Mesothelial cell of epicardium (in vitro differentiated cells): ENCODE measurements around the gene SPTBN1. TPM values are rescaled to one million over a fixed set of nuclear protein-coding genes. Genes with fewer than 3 reads are reported as not detected.

Experiments
- DNase-seq, 2 experiments: peaks; one replicate each; pipeline ENCODE4 v3.0.0; 2021; ENCODE audit warnings: low spot score in 2 of 2; ENCODE audit not compliant: unreplicated experiment in 2 of 2
- H3K27ac Mint-ChIP-seq: 2 replicates; pipeline ENCODE4 v1.8.0; 2021; ENCODE audit warnings: mixed read lengths
- H3K27me3 Mint-ChIP-seq: 2 replicates; pipeline ENCODE4 v1.8.0; 2021; ENCODE audit warnings: low read depth, mixed read lengths
- H3K36me3 Mint-ChIP-seq: 2 replicates; pipeline ENCODE4 v1.8.0; 2021; ENCODE audit warnings: mixed read lengths
- H3K4me1 Mint-ChIP-seq: 2 replicates; pipeline ENCODE4 v1.8.0; 2021; ENCODE audit warnings: mixed read lengths
- H3K4me3 Mint-ChIP-seq: 2 replicates; pipeline ENCODE4 v1.8.0; 2021; ENCODE audit warnings: mild to moderate bottlenecking, moderate library complexity, mixed read lengths
- H3K9me3 Mint-ChIP-seq: 2 replicates; pipeline ENCODE4 v1.8.0; 2021; ENCODE audit warnings: mixed read lengths
- total RNA-seq: library from RNA; stranded (reverse); gene quantifications from 3 replicates; pipeline ENCODE4 v1.2.1, GENCODE V29; 2021
- TF ChIP-seq, protein P1 (sequence below): fragments of 200-600 bp; sonication (generic); IDR thresholded peaks from one replicate; pipeline ENCODE4 v1.5.0; 2021; ENCODE audit warnings: antibody characterized with exemption; ENCODE audit not compliant: unreplicated experiment

SPTBN1 gene
- total RNA-seq, 1 donor from 2014 or later = 281 TPM

DNA sequence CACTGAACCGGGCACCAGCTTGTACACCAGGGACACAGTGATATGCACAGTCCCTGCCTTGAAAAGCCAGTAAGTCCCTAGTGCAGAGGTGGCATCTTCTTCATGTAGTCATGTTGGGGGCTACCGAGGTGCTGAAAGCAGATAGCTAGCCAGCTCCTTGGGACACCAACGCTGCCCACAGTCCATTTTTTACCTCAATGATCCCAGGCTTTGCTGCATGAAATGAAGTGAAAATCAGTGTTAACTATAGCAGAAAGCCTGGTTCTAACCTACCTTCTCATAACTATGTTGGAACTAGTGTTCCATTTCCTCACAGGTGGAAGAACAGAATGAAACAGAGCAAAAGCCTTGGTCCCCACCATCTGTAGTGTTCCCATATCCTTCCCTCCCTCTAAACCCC lies 200.7 kb downstream of the SPTBN1 start:
- no peak for DNase-seq
- Mint-ChIP-seq H3K27me3 (no peaks in the 10 kb centered on the region), H3K36me3 (peaks cover 47% of the 10 kb centered on the region), H3K4me1 (peaks cover 3% of the 10 kb centered on the region), H3K27ac (no peak overlapping the region), H3K9me3 (no peaks in the 10 kb centered on the region), H3K4me3 (no peak overlapping the region)
- TF ChIP-seq, protein P1, sequence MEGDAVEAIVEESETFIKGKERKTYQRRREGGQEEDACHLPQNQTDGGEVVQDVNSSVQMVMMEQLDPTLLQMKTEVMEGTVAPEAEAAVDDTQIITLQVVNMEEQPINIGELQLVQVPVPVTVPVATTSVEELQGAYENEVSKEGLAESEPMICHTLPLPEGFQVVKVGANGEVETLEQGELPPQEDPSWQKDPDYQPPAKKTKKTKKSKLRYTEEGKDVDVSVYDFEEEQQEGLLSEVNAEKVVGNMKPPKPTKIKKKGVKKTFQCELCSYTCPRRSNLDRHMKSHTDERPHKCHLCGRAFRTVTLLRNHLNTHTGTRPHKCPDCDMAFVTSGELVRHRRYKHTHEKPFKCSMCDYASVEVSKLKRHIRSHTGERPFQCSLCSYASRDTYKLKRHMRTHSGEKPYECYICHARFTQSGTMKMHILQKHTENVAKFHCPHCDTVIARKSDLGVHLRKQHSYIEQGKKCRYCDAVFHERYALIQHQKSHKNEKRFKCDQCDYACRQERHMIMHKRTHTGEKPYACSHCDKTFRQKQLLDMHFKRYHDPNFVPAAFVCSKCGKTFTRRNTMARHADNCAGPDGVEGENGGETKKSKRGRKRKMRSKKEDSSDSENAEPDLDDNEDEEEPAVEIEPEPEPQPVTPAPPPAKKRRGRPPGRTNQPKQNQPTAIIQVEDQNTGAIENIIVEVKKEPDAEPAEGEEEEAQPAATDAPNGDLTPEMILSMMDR = no peak

DNA sequence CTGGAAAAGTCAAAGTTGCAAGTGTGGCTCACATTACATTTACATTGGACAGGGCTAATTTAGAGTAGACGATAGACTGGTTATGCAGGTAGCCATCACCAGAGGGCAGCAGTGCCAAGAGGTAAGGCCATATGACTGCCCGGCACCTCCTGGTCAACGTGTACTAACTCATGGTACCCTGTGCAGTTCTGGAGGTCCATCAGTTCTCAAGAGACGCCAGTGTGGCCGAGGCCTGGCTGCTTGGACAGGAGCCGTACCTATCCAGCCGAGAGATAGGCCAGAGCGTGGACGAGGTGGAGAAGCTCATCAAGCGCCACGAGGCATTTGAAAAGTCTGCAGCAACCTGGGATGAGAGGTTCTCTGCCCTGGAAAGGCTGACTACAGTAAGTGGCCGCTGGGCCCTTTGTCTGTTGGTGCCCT lies 201.5 kb downstream of the SPTBN1 start:
- Mint-ChIP-seq H3K27me3 (no peaks in the 10 kb centered on the region), H3K4me3 (no peak overlapping the region), H3K4me1 (peaks cover 3% of the 10 kb centered on the region), H3K27ac (peak overlapping the region; percentile 68), H3K9me3 (no peaks in the 10 kb centered on the region), H3K36me3 (peaks cover 50% of the 10 kb centered on the region)
- DNase-seq = no peak
- TF ChIP-seq, protein P1 = no peak

GRCh38 chr2:54658564-54659071 lies 202.5 kb downstream of the SPTBN1 start:
- Mint-ChIP-seq H3K9me3 (no peaks in the 10 kb centered on the region), H3K36me3 (peaks cover 52% of the 10 kb centered on the region), H3K27ac (peak overlapping the region; percentile 28), H3K27me3 (no peaks in the 10 kb centered on the region), H3K4me3 (no peak overlapping the region), H3K4me1 (no peaks in the 10 kb centered on the region)
- no peak for DNase-seq
- TF ChIP-seq, protein P1 = no peak

DNA sequence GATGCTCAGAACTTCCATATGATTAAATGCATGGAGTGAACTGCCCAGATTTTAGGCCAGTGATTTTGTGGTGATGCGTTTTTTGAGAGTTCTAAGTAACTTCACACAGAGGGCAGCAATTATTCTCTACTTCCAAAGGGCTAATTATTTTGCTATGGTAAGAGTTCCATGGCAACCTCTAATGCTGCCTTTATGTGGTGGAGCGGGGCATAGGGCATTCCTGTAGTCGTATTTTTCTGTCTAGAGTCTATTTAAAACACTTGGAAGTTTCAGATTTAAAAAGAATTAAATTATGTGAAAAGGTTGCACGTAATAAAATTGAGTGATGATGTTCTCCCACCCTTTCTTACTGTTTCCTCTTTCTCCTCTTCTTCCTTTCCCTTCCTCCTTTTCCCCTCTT lies 203.4 kb downstream of the SPTBN1 start:
- H3K4me1 Mint-ChIP-seq = no peaks in the 10 kb centered on the region
- H3K4me3 Mint-ChIP-seq = no peak overlapping the region
- TF ChIP-seq, protein P1 = no peak
- peak overlapping the region; percentile 79 for H3K27ac Mint-ChIP-seq
- no peaks in the 10 kb centered on the region for H3K9me3 Mint-ChIP-seq
- DNase-seq = no peak
- no peaks in the 10 kb centered on the region for H3K27me3 Mint-ChIP-seq
- peaks cover 60% of the 10 kb centered on the region for H3K36me3 Mint-ChIP-seq

DNA sequence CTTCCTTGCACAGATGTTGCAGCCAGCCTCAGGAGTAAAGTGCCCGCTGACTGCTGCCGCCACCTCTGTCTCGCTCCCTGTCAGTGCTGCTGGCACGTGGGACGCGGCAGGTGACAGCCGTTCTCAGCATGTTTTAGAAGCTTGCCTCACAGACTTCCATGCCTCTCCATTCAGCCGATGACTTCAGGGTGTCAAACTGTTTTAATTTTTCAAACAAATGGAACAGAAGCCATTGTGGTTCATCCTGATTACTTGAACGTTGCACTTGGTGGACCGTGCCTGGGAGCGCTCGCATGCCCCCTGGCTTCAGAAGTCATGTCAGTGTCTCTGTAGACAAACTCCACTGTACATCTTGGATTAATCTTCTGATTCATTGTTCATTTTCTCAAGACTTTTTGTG lies 204.6 kb downstream of the SPTBN1 start:
- TF ChIP-seq, protein P1 = no peak
- Mint-ChIP-seq H3K9me3 (no peaks in the 10 kb centered on the region), H3K27ac (no peak overlapping the region), H3K4me1 (peaks cover 5% of the 10 kb centered on the region), H3K27me3 (no peaks in the 10 kb centered on the region), H3K4me3 (no peak overlapping the region), H3K36me3 (peaks cover 58% of the 10 kb centered on the region)
- DNase-seq = no peak

GRCh38 chr2:54663424-54664030 lies 207.4 kb downstream of the SPTBN1 start:
- Mint-ChIP-seq H3K4me3 (no peak overlapping the region), H3K9me3 (no peaks in the 10 kb centered on the region), H3K27me3 (no peaks in the 10 kb centered on the region), H3K27ac (no peak overlapping the region), H3K36me3 (peaks cover 61% of the 10 kb centered on the region), H3K4me1 (peaks cover 26% of the 10 kb centered on the region)
- TF ChIP-seq, protein P1 = no peak
- DNase-seq = no peak
